Coronary artery (tissue), 2 donors: Measurements from ENCODE around the gene EPHB1.
"Not testable (repeated sequence)": the region's sequence is repeated elsewhere in the genome, so short reads cannot be mapped to it uniquely, and the experiment has no call there.

Experiments used
- DNase-seq: peaks from one replicate; pipeline ENCODE4 v3.0.0-alpha.2; 2017; ENCODE audit warnings: low spot score
- H3K27ac ChIP-seq, 2 donors: fragments of 200-600 bp; sonication (generic); one replicate each; pipeline ENCODE4 v1.5.1; 2016 to 2019
- H3K4me3 ChIP-seq: fragments of 200-600 bp; sonication (generic); 2 replicates; pipeline ENCODE4 v1.5.1; 2016; ENCODE audit warnings: mild to moderate bottlenecking, moderate library complexity
- CTCF ChIP-seq: fragments of 200-600 bp; sonication (generic); IDR thresholded peaks from one replicate; pipeline ENCODE4 v1.5.1; 2019; ENCODE audit warnings: antibody characterized with exemption

Gene EPHB1

GRCh38 chr3:134965865-134966481 is 170.9 kb downstream of the EPHB1 start:
- Histone ChIP-seq H3K27ac (no peak overlapping the region), H3K4me3 (no peak overlapping the region)
- no peak for TF ChIP-seq CTCF
- DNase-seq = no peak

GRCh38 chr3:134970895-134971294 is 175.8 kb downstream of the EPHB1 start:
- no peak for TF ChIP-seq CTCF

GRCh38 chr3:134971306-134971705 is 176.2 kb downstream of the EPHB1 start:
- H3K27ac ChIP-seq = no peak overlapping the region
- peak; percentile 14 for DNase-seq
- no peak overlapping the region for H3K4me3 ChIP-seq
- TF ChIP-seq CTCF = no peak

More at GRCh38 chr3:134970895-134971294, 175.8 kb downstream of the EPHB1 start:
- no peak overlapping the region for H3K4me3 ChIP-seq
- no peak for DNase-seq
- H3K27ac ChIP-seq = no peak overlapping the region

GRCh38 chr3:134971907-134972306 is 176.8 kb downstream of the EPHB1 start:
- H3K27ac ChIP-seq, H3K4me3 ChIP-seq: not testable (repeated sequence)
- peak; percentile 9 for DNase-seq

GRCh38 chr3:134972836-134973455 is 177.9 kb downstream of the EPHB1 start:
- H3K27ac ChIP-seq = no peak overlapping the region
- no peak overlapping the region for H3K4me3 ChIP-seq
- peak; percentile 49 for DNase-seq
- no peak for TF ChIP-seq CTCF

GRCh38 chr3:134974624-134975023 is 179.6 kb downstream of the EPHB1 start:
- DNase-seq = peak; percentile 24
- no peak overlapping the region for H3K27ac ChIP-seq
- TF ChIP-seq CTCF = no peak
- H3K4me3 ChIP-seq = no peak overlapping the region

- no peak for TF ChIP-seq CTCF
- peak; percentile 1 for DNase-seq
- Histone ChIP-seq H3K4me3 (no peak overlapping the region), H3K27ac (no peak overlapping the region)
These were observed 181.9 kb downstream of the EPHB1 start for GRCh38 chr3:134976948-134977347.
